H1 (cell line): ENCODE data around the gene CSRP1. TPM values are rescaled to one million over a fixed set of nuclear protein-coding genes. Genes with fewer than 3 reads are reported as not detected.

Experiments used
- CHD7 ChIP-seq: fragments of 300-600 bp; sonication (generic); IDR thresholded peaks from 2 replicates; pipeline ENCODE4 v1.7.1; 2012; ENCODE audit warnings: low read length, moderate library complexity, mild to moderate bottlenecking, inconsistent platforms; ENCODE audit not compliant: insufficient replicate concordance
- CTCF ChIP-seq, 3 experiments: IDR thresholded peaks; 1 replicate in 2 of 3; 2 replicates in 1 of 3; pipeline versions ENCODE4 v1.5.1 to v1.6.1; 2011; ENCODE audit warnings: low read length in 3 of 3, mild to moderate bottlenecking in 3 of 3, inconsistent platforms in 2 of 3, low read depth in 1 of 3, moderate library complexity in 1 of 3; ENCODE audit not compliant: insufficient read depth in 1 of 3; ENCODE audit errors: control extremely low read depth in 1 of 3
- polyA plus RNA-seq, 7 experiments: library from polyadenylated mRNA; depleted of rRNA in 3 of 7; stranded (reverse) in 5 of 7; unstranded in 2 of 7; fragments of >200 nt in 5 of 7; fragments of 200-250 nt in 2 of 7; gene quantifications; 1 replicate in 5 of 7; 2 replicates in 1 of 7; 4 replicates in 1 of 7; pipeline versions ENCODE4 v1.2.1 to v1.2.3, GENCODE V29; 2011 to 2013; ENCODE audit warnings: missing spikeins in 2 of 7, mixed read lengths in 2 of 7
- total RNA-seq: library from RNA; stranded (reverse); fragmentation: NEBNext Ultra II Directional; extraction: Animal tissue kit (Norgen Biotek cat#: 25700); gene quantifications from 2 replicates; pipeline ENCODE4 v1.2.1, GENCODE V29; 2021

Gene CSRP1
- total and polyA plus RNA-seq, 2 of the 8 experiments (the other 6 are each of a cell fraction or from before 2014, with no cell fraction given) = 14.2 to 22.3 TPM

- TF ChIP-seq CHD7 (no peak), CTCF (IDR thresholded peaks at IDR 0.05; ENCODE audit: control extremely low read depth in 1 of 3, insufficient read depth in 1 of 3, low read depth in 1 of 3, low read length in 3 of 3) (no peak)
These were observed 8.3 kb upstream of the CSRP1 start (continued) for GRCh38 chr1:201515062-201515750.
